ENCODE results near the gene IL20RB. TPM values are rescaled to one million over a fixed set of nuclear protein-coding genes. Genes with fewer than 3 reads are reported as not detected.
A peak's percentile ranks its signal among the peaks of the same experiment; 100 is the strongest.

IL20RB gene
- total RNA-seq (1 to 10 TPM; 1.5 to 2.2 TPM), total RNA-seq (0.34 to 3.4 (median 1.1) reads per million in 172 experiments)
- 0.64 TPM for polyA plus RNA-seq (2013, experiment 1 of 2)
- 0.76 TPM for polyA plus RNA-seq (2013, experiment 2 of 2)

- no peak within 1 kb of the TSS for H3K4me3 Mint-ChIP-seq
- Histone ChIP-seq H3K36me3 (ENCODE audit: insufficient read depth, low read length) (no peaks in the 10 kb centered on the region), H3K4me1 (ENCODE audit: insufficient read depth, low read length) (peaks cover 4% of the 10 kb centered on the region), H3K9me3 (ENCODE audit: control insufficient read depth in 1 of 2, insufficient read depth in 1 of 2, low read length in 2 of 2) (no peaks in the 10 kb centered on the region), H3K27me3 (ENCODE audit: control insufficient read depth in 1 of 2, insufficient read depth in 2 of 2, low read length in 2 of 2) (no peaks in the 10 kb centered on the region), H3K4me3 (ENCODE audit: low read length) (no peak within 1 kb of the TSS), H3K27ac (ENCODE audit: low read depth in 1 of 2, low read length in 2 of 2) (no peak within 1 kb of the TSS)
- POLR2A ChIA-PET = interaction anchor here (2.5 kb wide), 1 partner anchor 96 kb away, joined by 7 read pairs; the partner anchor contains the start of gene NCK1
- no peak for TF ChIP-seq CTCF (IDR thresholded peaks at IDR 0.05)
- H3K27me3 Mint-ChIP-seq = no peaks in the 10 kb centered on the region
- no peaks in the 10 kb centered on the region for H3K36me3 Mint-ChIP-seq (ENCODE audit: low read depth)
- no peaks in the 10 kb centered on the region for H3K9me3 Mint-ChIP-seq
- no peak within 1 kb of the TSS for H3K27ac Mint-ChIP-seq
- ATAC-seq (ENCODE audit: poor library complexity) (no peak), DNase-seq (no peak)
- intact Hi-C loops (cut with DNase I, micrococcal nuclease) = no loop called here
- peaks cover 18% of the 10 kb centered on the region for H3K4me1 Mint-ChIP-seq (ENCODE audit: low read depth)
- CTCF ChIA-PET = no interaction called here
These were observed at the start of gene IL20RB for GRCh38 chr3:136957751-136958288. TSS of gene IL20RB (plus strand) at chr3:136957983. CDS start at chr3:136958114, 131 bp downstream.

- no peak overlapping the region for H3K27ac ChIP-seq (ENCODE audit: low read depth in 1 of 2, low read length in 2 of 2)
- Mint-ChIP-seq H3K9me3 (peaks cover 5% of the 10 kb centered on the region), H3K36me3 (ENCODE audit: low read depth) (peaks cover 68% of the 10 kb centered on the region), H3K4me3 (peak overlapping the region; percentile 11), H3K27me3 (no peaks in the 10 kb centered on the region), H3K27ac (peak overlapping the region; percentile 32), H3K4me1 (ENCODE audit: low read depth) (peaks cover 75% of the 10 kb centered on the region)
- CTCF ChIA-PET = interaction anchor here (2.8 kb wide), 1 partner anchor 45 kb away, joined by 8 read pairs; no protein-coding TSS in a partner anchor
- no peak for TF ChIP-seq CTCF (IDR thresholded peaks at IDR 0.05)
- peaks cover 24% of the 10 kb centered on the region for H3K4me1 ChIP-seq (ENCODE audit: insufficient read depth, low read length)
- POLR2A ChIA-PET = interaction anchor here (1.9 kb wide), 1 partner anchor 47 kb away, joined by 4 read pairs; the partner anchor contains the start of gene NCK1
- peaks cover 19 to 22% of the 10 kb centered on the region in 2 experiments for H3K9me3 ChIP-seq (ENCODE audit: control insufficient read depth in 1 of 2, insufficient read depth in 1 of 2, low read length in 2 of 2)
- ATAC-seq (ENCODE audit: poor library complexity) = no peak
- no peak for DNase-seq
- intact Hi-C loops (cut with DNase I, micrococcal nuclease) = no loop called here
- H3K4me3 ChIP-seq (ENCODE audit: low read length) = no peak overlapping the region
- H3K27me3 ChIP-seq (ENCODE audit: control insufficient read depth in 1 of 2, insufficient read depth in 2 of 2, low read length in 2 of 2) = no peaks in the 10 kb centered on the region
- no peaks in the 10 kb centered on the region for H3K36me3 ChIP-seq (ENCODE audit: insufficient read depth, low read length)
These were observed 49.5 kb upstream of the IL20RB start for GRCh38 chr3:136908297-136908696.

- Histone ChIP-seq H3K4me3 (ENCODE audit: low read length) (no peak overlapping the region), H3K27ac (ENCODE audit: low read depth in 1 of 2, low read length in 2 of 2) (peak overlapping the region in 1 of 2 donors; percentile 38), H3K9me3 (ENCODE audit: control insufficient read depth in 1 of 2, insufficient read depth in 1 of 2, low read length in 2 of 2) (peaks cover 10 to 13% of the 10 kb centered on the region in 2 experiments), H3K4me1 (ENCODE audit: insufficient read depth, low read length) (peaks cover 28% of the 10 kb centered on the region), H3K36me3 (ENCODE audit: insufficient read depth, low read length) (no peaks in the 10 kb centered on the region), H3K27me3 (ENCODE audit: control insufficient read depth in 1 of 2, insufficient read depth in 2 of 2, low read length in 2 of 2) (no peaks in the 10 kb centered on the region)
- H3K27ac Mint-ChIP-seq = peak overlapping the region; percentile 32
- DNase-seq (peak in 1 of 14 experiments; percentile 27), ATAC-seq (ENCODE audit: poor library complexity) (no peak)
- intact Hi-C loops (cut with DNase I, micrococcal nuclease) = no loop called here
- CTCF ChIA-PET = interaction anchor here (2.8 kb wide), 1 partner anchor 46 kb away, joined by 8 read pairs; no protein-coding TSS in a partner anchor
- peak overlapping the region; percentile 17 for H3K4me3 Mint-ChIP-seq
- POLR2A ChIA-PET = interaction anchor here (0.7 to 2.4 kb wide), 4 partner anchors 11 to 157 kb away, joined by 3 to 17 read pairs (median 8); partner anchors contain the start of genes NCK1 and STAG1
- H3K9me3 Mint-ChIP-seq = peaks cover 3% of the 10 kb centered on the region
- H3K36me3 Mint-ChIP-seq (ENCODE audit: low read depth) = peaks cover 64% of the 10 kb centered on the region
- TF ChIP-seq CTCF (IDR thresholded peaks at IDR 0.05) = no peak
- peaks cover 80% of the 10 kb centered on the region for H3K4me1 Mint-ChIP-seq (ENCODE audit: low read depth)
- no peaks in the 10 kb centered on the region for H3K27me3 Mint-ChIP-seq
These were observed 48.6 kb upstream of the IL20RB start for GRCh38 chr3:136909187-136909586.

Data from CD4-positive, alpha-beta T cell (primary cell).